SHP77 (cell line): ENCODE measurements around the gene KRT3.

Experiments used
- DNase-seq, 2 experiments: peaks; one replicate each; lab custom pipeline; 2025; lab: John Stamatoyannopoulos, UW

KRT3 gene

GRCh38 chr12:52827499-52828090, 31.7 kb upstream of the KRT3 start:
- no peak for DNase-seq

DNA sequence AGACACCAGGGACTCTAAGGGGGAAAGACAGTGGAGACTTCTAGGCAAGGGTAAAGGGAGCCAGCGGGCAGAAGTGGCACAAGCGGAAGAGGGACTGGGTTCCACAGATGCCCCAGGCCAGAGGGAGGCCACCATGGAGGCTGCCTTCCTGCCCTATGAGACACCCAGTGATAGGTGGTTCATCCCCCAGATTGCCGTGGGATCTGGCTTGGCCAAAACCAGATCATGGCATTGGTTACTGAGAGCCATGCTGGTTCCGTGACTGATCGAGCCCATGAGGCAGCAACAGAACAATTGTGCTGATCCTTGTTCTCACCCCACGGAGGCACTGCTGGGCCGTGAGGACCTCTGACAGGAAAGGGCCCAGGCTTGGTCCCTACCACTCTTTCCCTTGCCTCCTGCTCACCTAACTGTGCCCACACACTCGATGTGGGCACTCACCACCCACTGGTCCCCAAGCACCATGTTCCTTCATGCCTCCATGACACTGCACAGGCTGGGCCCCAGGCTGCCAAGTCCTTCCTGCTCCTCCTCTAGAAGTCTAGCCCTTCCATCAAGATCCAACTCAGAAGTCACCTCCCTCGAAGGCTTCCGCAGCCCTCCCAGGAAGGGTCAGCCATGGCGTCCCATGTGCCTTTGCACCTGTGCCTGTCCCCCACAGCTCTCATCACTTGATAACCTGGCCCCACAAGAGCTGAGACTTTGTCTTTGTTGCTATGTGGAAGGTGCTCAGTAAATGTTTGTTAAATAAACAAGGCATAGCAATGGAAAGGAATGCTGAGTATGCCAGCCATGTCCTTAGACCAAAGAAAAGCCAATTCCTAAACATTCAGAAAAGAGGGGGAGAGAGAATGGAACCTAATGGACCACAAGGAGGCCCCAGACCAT, 30.9 kb upstream of the KRT3 start:
- no peak for DNase-seq

- DNase-seq = no peak
Observed at GRCh38 chr12:52825961-52826360, 30.0 kb upstream of the KRT3 start.

DNA sequence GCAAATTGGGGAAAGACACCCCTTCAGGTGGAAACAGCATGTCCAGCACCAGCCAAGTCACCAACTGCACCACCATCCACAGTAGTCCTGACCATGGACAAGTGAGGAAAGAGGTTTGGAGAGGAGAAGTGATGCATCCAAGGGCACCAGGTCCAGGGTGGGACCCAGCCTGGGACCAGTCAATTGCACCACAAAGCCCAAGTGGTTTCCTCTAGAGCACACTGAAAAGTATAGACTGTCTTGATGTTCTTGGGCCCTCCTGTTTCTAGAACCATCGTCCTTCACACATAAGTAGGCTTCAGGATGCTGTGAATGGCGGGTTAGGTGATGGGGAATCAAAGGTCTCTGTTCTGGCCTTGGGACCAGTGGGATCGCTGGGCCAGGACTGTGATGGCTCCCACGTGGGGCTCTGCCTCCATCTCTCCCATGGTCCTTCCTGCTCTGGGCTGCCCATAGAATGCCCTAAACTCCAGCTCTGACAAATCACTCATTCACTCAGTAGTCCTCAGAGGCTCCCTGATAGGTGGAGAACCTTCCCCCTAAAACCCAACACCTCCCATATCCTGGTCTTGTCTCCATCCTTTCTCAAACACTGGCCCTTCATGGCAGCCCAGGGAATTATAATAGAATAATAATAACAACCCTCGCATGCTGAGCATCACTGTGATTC, 29.0 kb upstream of the KRT3 start:
- no peak for DNase-seq

DNA sequence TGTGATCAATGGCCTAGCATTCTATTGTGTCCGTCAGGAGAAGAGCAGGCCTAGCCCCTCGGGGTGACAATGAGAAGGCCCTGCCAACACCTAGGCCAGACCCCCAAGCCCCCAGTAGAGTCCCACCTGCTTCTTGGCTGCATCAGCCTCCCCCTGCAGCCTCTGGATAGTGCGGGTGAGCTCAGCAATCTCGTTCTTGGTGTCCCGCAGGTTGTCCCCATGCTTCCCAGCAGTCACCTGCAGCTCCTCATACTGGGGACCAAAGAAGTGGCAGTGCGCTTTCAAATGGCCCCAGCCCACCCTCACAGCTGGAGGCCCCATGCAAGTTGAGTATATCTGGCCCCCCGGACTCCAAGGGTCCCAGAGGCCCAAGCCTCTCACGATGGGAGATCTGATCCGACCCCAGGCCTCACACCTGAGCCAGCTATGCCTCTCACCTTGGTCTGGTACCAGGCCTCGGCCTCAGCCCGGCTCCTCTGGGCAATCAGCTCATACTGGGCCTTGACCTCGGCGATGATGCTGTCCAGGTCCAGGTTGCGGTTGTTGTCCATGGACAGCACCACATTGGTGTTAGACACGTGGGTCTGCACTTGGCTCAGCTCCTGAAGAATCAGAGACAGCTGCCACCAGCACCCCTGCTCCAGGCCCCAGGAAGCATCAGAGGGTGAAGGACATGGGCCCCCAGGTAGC, 28.0 kb upstream of the KRT3 start:
- no peak for DNase-seq

DNA sequence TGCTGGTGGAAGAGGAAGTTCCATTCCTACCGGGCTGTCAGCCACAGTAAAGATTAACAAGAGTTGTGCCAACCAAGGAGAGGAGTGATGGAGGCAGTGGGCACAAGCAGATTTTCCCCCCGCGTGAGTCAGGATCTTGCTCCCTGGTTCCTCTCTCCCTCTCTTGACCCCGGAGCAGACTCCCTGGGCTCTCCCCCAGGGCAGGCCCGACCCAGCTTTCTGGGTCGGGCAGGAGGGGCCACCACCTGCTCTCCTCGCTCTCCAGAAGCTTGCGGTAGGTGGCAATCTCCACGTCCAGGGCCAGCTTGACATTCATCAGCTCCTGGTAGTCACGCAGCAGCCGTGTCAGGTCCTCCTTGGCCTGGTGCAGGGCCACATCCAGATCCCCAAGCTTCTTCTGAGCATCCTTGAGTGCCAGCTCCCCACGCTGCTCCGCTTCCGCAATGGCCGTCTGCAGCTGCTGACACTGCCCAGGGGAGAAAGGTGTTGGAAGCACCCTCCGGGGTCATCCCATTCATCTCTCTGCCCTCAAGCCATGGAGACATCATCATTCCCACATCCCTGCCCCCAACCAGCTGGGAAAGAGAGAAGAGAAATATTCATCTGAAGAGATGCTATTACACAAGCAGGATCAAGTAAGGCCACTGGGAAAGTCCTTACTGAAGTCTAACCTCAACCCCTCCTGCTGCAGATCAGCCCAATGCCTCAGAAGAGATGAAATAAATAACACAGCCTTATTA, 27.0 kb upstream of the KRT3 start:
- DNase-seq = no peak

GRCh38 chr12:52821826-52822660, 26.1 kb upstream of the KRT3 start:
- DNase-seq = no peak

DNA sequence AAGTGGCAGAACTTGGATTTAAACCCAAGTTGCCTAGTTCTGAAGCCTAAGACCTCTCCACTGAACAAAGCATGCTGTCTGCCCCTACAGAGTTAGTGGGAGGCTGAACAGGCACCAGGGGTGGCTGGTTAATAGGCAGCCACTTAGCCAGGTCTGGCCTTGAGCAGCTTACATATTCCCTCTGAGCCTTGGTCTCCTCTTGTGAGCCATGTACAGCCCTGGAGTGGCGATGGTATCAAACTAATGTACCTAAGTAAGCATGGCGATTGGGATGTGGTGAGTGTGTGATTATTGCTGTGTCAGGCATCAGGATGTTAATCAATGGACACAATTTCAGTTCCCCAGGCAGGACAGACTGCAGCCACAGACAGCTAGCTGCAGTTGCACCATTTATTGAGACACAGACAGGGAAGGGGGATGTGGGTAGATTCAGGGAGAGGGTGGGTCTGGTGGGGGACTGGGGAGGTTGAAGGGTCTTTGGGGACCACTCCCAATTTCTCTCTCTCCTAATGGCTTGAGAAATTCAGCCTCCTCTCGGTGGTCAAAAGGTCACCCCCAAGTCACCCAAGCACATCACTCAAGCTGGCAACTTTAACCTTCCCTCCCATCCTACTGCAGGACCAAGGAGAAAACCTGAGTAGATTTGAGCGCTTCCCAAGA, 25.3 kb upstream of the KRT3 start:
- DNase-seq = no peak

DNA sequence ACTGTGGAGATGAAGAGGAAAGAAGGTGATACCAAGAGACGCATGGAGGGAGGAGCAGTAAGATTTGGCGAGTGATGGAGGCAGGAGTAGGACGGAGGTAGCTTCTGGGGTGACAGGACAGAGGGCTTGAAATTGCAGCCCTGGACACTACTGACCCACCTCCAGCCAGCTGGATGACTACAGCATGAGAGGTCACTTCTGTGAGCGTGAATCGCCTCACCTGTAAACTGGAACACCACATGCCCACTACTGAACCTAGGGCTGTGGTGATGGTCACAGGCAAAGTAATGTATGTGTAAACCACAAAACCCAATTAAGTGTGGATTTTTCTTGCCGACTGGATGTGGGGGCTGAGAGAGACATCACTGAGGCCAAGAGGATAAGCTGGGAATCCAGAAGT, 24.6 kb upstream of the KRT3 start:
- no peak for DNase-seq

GRCh38 chr12:52819731-52820510, 24.0 kb upstream of the KRT3 start:
- no peak for DNase-seq

DNA sequence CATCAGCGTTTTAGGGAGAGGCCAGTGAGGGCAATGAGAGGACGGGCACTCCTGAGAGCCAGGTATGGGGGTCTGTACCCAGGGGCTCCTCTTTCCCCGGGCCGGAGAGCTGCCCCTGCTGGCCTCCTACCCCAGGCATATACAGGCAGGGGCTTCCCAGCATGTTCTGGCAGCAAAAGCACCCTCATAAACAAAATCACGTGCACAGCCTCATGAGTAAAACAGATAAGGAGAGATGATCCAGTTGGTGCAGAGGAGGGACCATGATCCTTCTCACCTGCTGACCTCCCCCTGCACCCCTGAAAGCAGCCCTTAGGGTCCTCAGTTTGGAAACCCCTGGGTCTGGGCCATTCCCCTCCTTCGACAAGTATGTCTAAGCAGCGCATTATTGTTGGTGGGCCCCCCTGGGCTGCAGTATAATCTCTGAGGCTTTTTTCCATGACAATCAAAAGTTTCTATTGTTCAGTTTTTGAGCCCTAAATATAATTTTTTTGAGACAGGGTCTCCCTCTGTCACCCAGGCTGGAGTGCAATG, 23.0 kb upstream of the KRT3 start:
- DNase-seq = no peak

DNA sequence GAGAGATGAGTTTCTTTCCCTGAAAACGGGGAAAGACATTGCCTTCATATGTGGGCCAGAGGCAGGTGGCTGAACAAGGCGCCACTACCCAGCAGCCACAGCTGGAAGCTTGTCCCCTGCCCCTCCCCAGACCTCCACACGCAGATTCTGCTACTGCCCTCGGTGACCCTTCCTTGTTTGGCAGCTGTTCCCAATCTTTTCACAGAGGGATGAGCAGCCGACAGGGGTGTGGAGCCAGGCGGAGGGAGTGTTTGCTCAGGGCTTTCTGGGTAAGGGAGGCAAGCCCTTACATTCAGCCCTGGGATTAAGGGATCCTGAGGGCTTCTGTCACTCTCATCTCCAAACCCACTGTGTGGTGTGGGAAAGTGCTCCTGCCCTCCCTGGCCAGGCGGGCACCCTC, 22.5 kb upstream of the KRT3 start:
- peak; percentile 63 to 75 for DNase-seq

GRCh38 chr12:52817699-52818238, 21.9 kb upstream of the KRT3 start:
- DNase-seq = no peak

DNA sequence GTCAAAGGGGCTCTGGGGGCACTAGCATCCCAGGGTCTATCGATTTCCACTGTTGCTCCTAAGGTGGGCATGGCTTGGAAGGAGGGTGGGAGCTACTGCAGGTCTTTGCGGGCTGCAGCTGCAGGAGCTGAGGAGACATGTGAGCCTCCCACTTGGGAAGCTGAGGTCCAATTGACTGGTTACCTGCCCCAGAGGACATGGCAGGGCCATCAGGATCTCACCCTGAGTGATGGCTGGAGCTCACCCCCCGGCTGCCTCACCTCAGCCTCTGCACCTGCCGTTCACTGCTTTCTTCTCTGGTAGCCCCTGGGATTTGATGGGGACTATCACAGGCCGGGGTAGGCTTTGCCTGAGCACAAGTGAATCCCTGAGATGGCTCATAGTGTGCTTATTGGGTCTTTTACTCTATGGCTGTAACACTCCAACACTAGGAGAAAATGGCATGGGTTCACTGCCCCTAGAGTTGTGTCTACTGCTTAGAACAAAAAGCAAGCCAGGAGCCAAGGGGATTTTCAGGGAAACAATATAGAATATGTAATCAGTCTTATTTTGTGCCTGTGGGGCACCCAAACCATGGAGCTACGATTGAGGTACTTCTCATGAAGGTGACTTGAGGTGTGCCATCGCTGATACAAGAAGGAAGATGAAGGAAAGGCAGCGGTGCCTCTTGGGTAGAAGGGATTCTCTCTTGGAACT, 21.2 kb upstream of the KRT3 start:
- no peak for DNase-seq

- no peak for DNase-seq
Observed at GRCh38 chr12:52815676-52816588, 20.0 kb upstream of the KRT3 start.

DNA sequence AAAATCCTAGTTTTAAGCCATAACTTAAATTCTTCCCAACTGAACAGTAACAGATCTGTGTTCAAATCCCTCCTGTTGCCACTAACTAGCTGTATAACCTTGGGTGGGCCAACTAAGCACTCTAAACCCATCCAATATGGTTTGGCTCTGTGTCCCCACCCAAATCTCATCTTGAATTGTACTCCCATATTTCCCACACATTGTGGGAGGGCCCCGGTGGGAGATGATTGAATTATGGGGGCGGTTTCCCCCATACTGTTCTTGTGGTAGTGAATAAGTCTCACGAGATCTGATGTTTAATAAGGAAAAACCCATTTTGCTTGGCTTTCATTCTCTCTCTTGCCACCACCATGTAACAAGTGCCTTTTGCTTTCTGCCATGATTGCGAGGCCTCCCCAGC, 19.2 kb upstream of the KRT3 start:
- no peak for DNase-seq

DNA sequence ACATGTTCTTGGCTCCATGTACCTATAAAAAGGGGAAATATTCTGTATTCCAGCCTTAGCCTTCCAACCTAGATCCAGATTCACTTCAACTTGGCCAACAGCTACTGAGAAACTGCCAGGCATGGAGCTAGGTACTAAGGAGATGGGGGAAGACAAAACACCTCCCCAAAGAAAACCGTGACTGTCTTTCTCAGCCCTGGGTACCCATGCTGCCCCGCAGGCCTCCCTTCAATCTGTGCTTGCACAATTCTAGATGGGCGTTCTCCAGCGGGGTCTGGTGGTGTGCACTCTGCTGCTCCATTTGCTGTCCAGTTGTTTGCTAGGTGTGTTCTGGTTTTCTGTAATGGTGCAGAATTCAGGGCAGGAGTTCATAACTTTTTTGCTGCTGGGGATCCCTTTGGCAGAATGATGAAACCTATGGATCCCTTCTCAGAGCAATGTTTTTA, 18.8 kb upstream of the KRT3 start:
- no peak for DNase-seq
